HG03175 (cell line): Measurements from ENCODE around the gene BTBD19.
A peak's percentile ranks its signal among the peaks of the same experiment; 100 is the strongest.
"Not testable (repeated sequence)": the region's sequence is repeated elsewhere in the genome, so short reads cannot be mapped to it uniquely, and the experiment has no call there.

ENCODE experiments used
- ATAC-seq: cut with Tn5 transposase; IDR thresholded peaks from one replicate; pipeline ENCODE4 v1.9.1; 2021; ENCODE audit warnings: mild to moderate bottlenecking, moderate library complexity; ENCODE audit not compliant: unreplicated experiment

The BTBD19 gene

GRCh38 chr1:44787506-44787905, 20.8 kb upstream of the BTBD19 start:
- ATAC-seq = no peak

- no peak for ATAC-seq
These were observed 20.0 kb upstream of the BTBD19 start, which contains the start of gene BEST4 for GRCh38 chr1:44788120-44788860. TSS of gene BEST4 (minus strand) at chr1:44788170. CDS start at chr1:44787705, 465 bp downstream.

GRCh38 chr1:44790968-44791801, 17.1 kb upstream of the BTBD19 start:
- no peak for ATAC-seq

- ATAC-seq = no peak
These were observed 15.4 kb upstream of the BTBD19 start for GRCh38 chr1:44792736-44793502.

GRCh38 chr1:44797886-44798285, 10.4 kb upstream of the BTBD19 start:
- ATAC-seq = not testable (repeated sequence)

- no peak for ATAC-seq
These were observed 9.6 kb upstream of the BTBD19 start for GRCh38 chr1:44798481-44799365.

- ATAC-seq = peak; percentile 90
These were observed 8.3 kb upstream of the BTBD19 start, which contains the start of gene PLK3 for GRCh38 chr1:44799770-44800584. TSS of gene PLK3 (plus strand) at chr1:44800377. CDS start at chr1:44800464, 87 bp downstream.

GRCh38 chr1:44801491-44802305, 6.6 kb upstream of the BTBD19 start:
- no peak for ATAC-seq

GRCh38 chr1:44802306-44803061, 5.8 kb upstream of the BTBD19 start:
- no peak for ATAC-seq

- ATAC-seq = no peak
These were observed 5.3 kb upstream of the BTBD19 start for GRCh38 chr1:44803062-44803311.

GRCh38 chr1:44803312-44804095, 4.8 kb upstream of the BTBD19 start:
- no peak for ATAC-seq

GRCh38 chr1:44805311-44806024, 2.9 kb upstream of the BTBD19 start:
- no peak for ATAC-seq

GRCh38 chr1:44806025-44806703, 2.2 kb upstream of the BTBD19 start:
- no peak for ATAC-seq

GRCh38 chr1:44806704-44807363, 1.5 kb upstream of the BTBD19 start, which contains the start of gene DYNLT4:
TSS of gene DYNLT4 (minus strand) at chr1:44807351. CDS start at chr1:44806668, 683 bp downstream.
- ATAC-seq = no peak

GRCh38 chr1:44807364-44808062, 810 bp upstream of the BTBD19 start:
- ATAC-seq = peak; percentile 37
